Endothelial cell of umbilical vein (primary cell): ENCODE data around the gene MYLK. TPM values are rescaled to one million over a fixed set of nuclear protein-coding genes. Genes with fewer than 3 reads are reported as not detected.

Experiments
- BruUV-seq: library from RNA; stranded (reverse); fragments of 400-500 nt; replicated peaks from 2 replicates; lab custom pipeline; 2021; lab: Mats Ljungman, UMichigan
- CTCF ChIA-PET: fragments of 300-600, 350-600 bp; sonication (Branson Sonifier 250); formaldehyde crosslinking; loops from one replicate; lab custom pipeline; 2021; ENCODE audit warnings: antibody characterized with exemption, inconsistent platforms; lab: Charles Lee
- POLR2A ChIA-PET: fragments of 300-600, 350-600 bp; sonication (Branson Sonifier 250); formaldehyde crosslinking; loops from one replicate; lab custom pipeline; 2021; ENCODE audit warnings: antibody characterized with exemption, inconsistent platforms; lab: Charles Lee
- DNase-seq: peaks from one replicate; pipeline ENCODE4 v3.0.0-alpha.2; 2011; ENCODE audit warnings: low read depth, low spot score
- FAIRE-seq: peaks from 2 replicates; lab custom pipeline; 2011; peaks lifted over from hg19 to GRCh38; lab: Jason Lieb, UNC
- H2AFZ ChIP-seq: 2 replicates; pipeline ENCODE4 v1.6.0; 2012; ENCODE audit warnings: low read depth, low read length, control low read depth, inconsistent platforms
- H3K27ac ChIP-seq: 2 replicates; pipeline ENCODE4 v1.5.1; 2011; ENCODE audit warnings: low read depth, mild to moderate bottlenecking, control low read depth, low read length, moderate library complexity; ENCODE audit not compliant: insufficient read depth
- H3K27me3 ChIP-seq, 2 experiments: 2 replicates each; pipeline versions ENCODE4 v1.6.0 to v1.6.1; 2011; ENCODE audit warnings: low read length in 2 of 2, mixed read lengths in 1 of 2; ENCODE audit not compliant: control insufficient read depth in 2 of 2, insufficient read depth in 2 of 2
- H3K36me3 ChIP-seq, 2 experiments: 2 replicates in 1 of 2; 3 replicates in 1 of 2; pipeline ENCODE4 v1.5.1; 2011; ENCODE audit warnings: low read length in 2 of 2, mild to moderate bottlenecking in 1 of 2, moderate library complexity in 1 of 2; ENCODE audit not compliant: control insufficient read depth in 2 of 2, insufficient read depth in 2 of 2; ENCODE audit errors: extremely low read depth in 1 of 2
- H3K4me1 ChIP-seq: 3 replicates; pipeline ENCODE4 v1.5.1; 2011; ENCODE audit warnings: mild to moderate bottlenecking, low read length; ENCODE audit not compliant: control insufficient read depth, insufficient read depth; ENCODE audit errors: extremely low read depth
- H3K4me2 ChIP-seq: 2 replicates; pipeline ENCODE4 v1.6.1; 2011; ENCODE audit warnings: low read length, control low read depth, mixed read lengths; ENCODE audit not compliant: insufficient read depth
- H3K4me3 ChIP-seq, 3 experiments: fragments of 200-600 bp in 1 of 3; sonication (generic), shearing (Covaris generic) in 1 of 3; replicated peaks in 1 of 3; 2 replicates each; pipeline ENCODE4 v1.5.1; 2011 to 2016; ENCODE audit warnings: control low read depth in 3 of 3, low read length in 3 of 3, mild to moderate bottlenecking in 2 of 3, inconsistent platforms in 1 of 3, low read depth in 1 of 3, moderate library complexity in 1 of 3; ENCODE audit not compliant: insufficient read depth in 1 of 3
- H3K79me2 ChIP-seq: 2 replicates; pipeline ENCODE4 v1.6.0; 2012; ENCODE audit warnings: low read length, inconsistent platforms; ENCODE audit not compliant: control insufficient read depth, insufficient read depth
- H3K9ac ChIP-seq: replicated peaks from 2 replicates; pipeline ENCODE3; 2011; ENCODE audit warnings: low read length, control low read depth; ENCODE audit not compliant: insufficient read depth; ENCODE audit errors: extremely low read depth
- H3K9me1 ChIP-seq: replicated peaks from 3 replicates; pipeline ENCODE4 v1.6.0; 2011; ENCODE audit warnings: mild to moderate bottlenecking, low read length; ENCODE audit not compliant: control insufficient read depth, insufficient read depth; ENCODE audit errors: extremely low read depth
- H3K9me3 ChIP-seq: replicated peaks from 2 replicates; pipeline ENCODE4 v1.5.1; 2012; ENCODE audit warnings: low read length, inconsistent platforms; ENCODE audit not compliant: control insufficient read depth, insufficient read depth
- H4K20me1 ChIP-seq: replicated peaks from 2 replicates; pipeline ENCODE3; 2011; ENCODE audit warnings: mild to moderate bottlenecking, low read length; ENCODE audit not compliant: control insufficient read depth, insufficient read depth; ENCODE audit errors: extremely low read depth
- CTCF ChIP-seq, 2 donors: IDR thresholded peaks; 1 replicate in 1 of 2; 2 replicates in 1 of 2; pipeline ENCODE4 v1.5.1; 2011; ENCODE audit warnings: low read length in 2 of 2, mild to moderate bottlenecking in 2 of 2, moderate library complexity in 2 of 2, control low read depth in 1 of 2, inconsistent platforms in 1 of 2, low read depth in 1 of 2; ENCODE audit not compliant: insufficient read depth in 1 of 2; ENCODE audit errors: extremely low read depth in 1 of 2
- EZH2 ChIP-seq: IDR thresholded peaks from 2 replicates; pipeline ENCODE4 v1.6.1; 2012; ENCODE audit warnings: borderline replicate concordance, low read depth, mild to moderate bottlenecking, moderate library complexity, low read length, inconsistent platforms; ENCODE audit not compliant: severe bottlenecking
- FOS ChIP-seq: IDR thresholded peaks from 2 replicates; pipeline ENCODE4 v1.6.1; 2011; ENCODE audit warnings: mild to moderate bottlenecking, low read length, moderate library complexity, borderline replicate concordance; ENCODE audit not compliant: insufficient read depth
- GATA2 ChIP-seq: IDR thresholded peaks from 2 replicates; pipeline ENCODE4 v1.7.0; 2011; ENCODE audit warnings: low read depth, mild to moderate bottlenecking, moderate library complexity, mixed read lengths, low read length; ENCODE audit not compliant: insufficient read length, insufficient read depth
- JUN ChIP-seq: IDR thresholded peaks from 2 replicates; pipeline ENCODE4 v1.6.1; 2011; ENCODE audit warnings: borderline replicate concordance, low read depth; ENCODE audit not compliant: insufficient read length, insufficient read depth
- MAX ChIP-seq: IDR thresholded peaks from 2 replicates; pipeline ENCODE4 v1.6.1; 2011; ENCODE audit not compliant: insufficient read depth, insufficient read length
- MYC ChIP-seq: IDR thresholded peaks from one replicate; pipeline ENCODE4 v1.6.1; 2011; ENCODE audit warnings: mild to moderate bottlenecking, low read depth, low read length
- POLR2A ChIP-seq: IDR thresholded peaks from 2 replicates; pipeline ENCODE4 v1.6.1; 2012; ENCODE audit warnings: low read depth, mild to moderate bottlenecking, control low read depth, low read length
- POLR2AphosphoS5 ChIP-seq: IDR thresholded peaks from 2 replicates; pipeline ENCODE4 v1.6.1; 2012; ENCODE audit warnings: low read depth, mild to moderate bottlenecking, control low read depth, low read length, moderate library complexity; ENCODE audit not compliant: insufficient read depth
- dilution Hi-C: fragments of 300-500 bp; cut with MboI; formaldehyde crosslinking; loops from one replicate; pipeline ENCODE4 v1.15.0; 2019; ENCODE audit warnings: low sequenced_read_pairs; ENCODE audit not compliant: extremely low pct_ligation_motif_present
- intact Hi-C: fragments of 100-400 bp; cut with micrococcal nuclease; formaldehyde crosslinking; loops from one replicate; pipeline ENCODE4 v1.10.0; 2022
- polyA plus RNA-seq, 4 experiments: library from polyadenylated mRNA; depleted of rRNA in 3 of 4; stranded (reverse) in 3 of 4; unstranded in 1 of 4; fragments of >200 nt; gene quantifications; 2 replicates each; pipeline versions ENCODE4 v1.2.1 to v1.2.3, GENCODE V29; 2011 to 2012; ENCODE audit warnings: missing spikeins in 1 of 4
- total RNA-seq: library from RNA; stranded (reverse); gene quantifications from 2 replicates; pipeline ENCODE4 v1.2.3, GENCODE V29; 2021

MYLK gene
- total and polyA plus RNA-seq, 2 donors (not counting 3 experiments of a cell fraction or from before 2014, with no cell fraction given), result 10.0 to 22.2 TPM

GRCh38 chr3:123658852-123659206 is 225.3 kb downstream of the MYLK start:
- ChIA-PET POLR2A (no interaction called here), CTCF (interaction anchor here (1.7 kb wide), 1 partner anchor 43 kb away, joined by 7 read pairs; no protein-coding TSS in a partner anchor)
- Histone ChIP-seq H3K9me3 (no peaks in the 10 kb centered on the region), H3K36me3 (no peaks in the 10 kb centered on the region), H3K27ac (no peak overlapping the region), H3K79me2 (no peaks in the 10 kb centered on the region), H3K4me1 (peaks cover 23% of the 10 kb centered on the region), H4K20me1 (no peaks in the 10 kb centered on the region), H3K9ac (no peak overlapping the region), H3K4me3 (no peak overlapping the region), H2AFZ (no peak overlapping the region), H3K9me1 (no peaks in the 10 kb centered on the region), H3K4me2 (no peak overlapping the region), H3K27me3 (no peaks in the 10 kb centered on the region)
- no peak for FAIRE-seq
- no peak for DNase-seq
- dilution Hi-C loops, result no loop called here
- no peak for TF ChIP-seq POLR2A
- TF ChIP-seq GATA2, result no peak
- TF ChIP-seq MYC, result no peak
- no peak for TF ChIP-seq EZH2
- no peak for TF ChIP-seq MAX
- no peak for TF ChIP-seq FOS
- no peak for TF ChIP-seq CTCF (IDR thresholded peaks at IDR 0.05; ENCODE audit: extremely low read depth in 1 of 2, insufficient read depth in 1 of 2, low read depth in 1 of 2, low read length in 2 of 2)
- TF ChIP-seq POLR2AphosphoS5, result no peak
- TF ChIP-seq JUN, result no peak
- intact Hi-C loops, result loop anchor here (10.0 kb wide), 1 partner anchor 226 kb away; the partner anchor contains the start of gene MYLK
- BruUV-seq, result no TSS peak
